ENCODE measurements around the gene TDRD12.
"Not testable (repeated sequence)": the region's sequence is repeated elsewhere in the genome, so short reads cannot be mapped to it uniquely, and the experiment has no call there.

Gene TDRD12

GRCh38 chr19:32863841-32864240 lies 144.3 kb downstream of the TDRD12 start:
- no peak for DNase-seq (ENCODE audit: low read depth in 2 of 2, low spot score in 1 of 2)

DNA sequence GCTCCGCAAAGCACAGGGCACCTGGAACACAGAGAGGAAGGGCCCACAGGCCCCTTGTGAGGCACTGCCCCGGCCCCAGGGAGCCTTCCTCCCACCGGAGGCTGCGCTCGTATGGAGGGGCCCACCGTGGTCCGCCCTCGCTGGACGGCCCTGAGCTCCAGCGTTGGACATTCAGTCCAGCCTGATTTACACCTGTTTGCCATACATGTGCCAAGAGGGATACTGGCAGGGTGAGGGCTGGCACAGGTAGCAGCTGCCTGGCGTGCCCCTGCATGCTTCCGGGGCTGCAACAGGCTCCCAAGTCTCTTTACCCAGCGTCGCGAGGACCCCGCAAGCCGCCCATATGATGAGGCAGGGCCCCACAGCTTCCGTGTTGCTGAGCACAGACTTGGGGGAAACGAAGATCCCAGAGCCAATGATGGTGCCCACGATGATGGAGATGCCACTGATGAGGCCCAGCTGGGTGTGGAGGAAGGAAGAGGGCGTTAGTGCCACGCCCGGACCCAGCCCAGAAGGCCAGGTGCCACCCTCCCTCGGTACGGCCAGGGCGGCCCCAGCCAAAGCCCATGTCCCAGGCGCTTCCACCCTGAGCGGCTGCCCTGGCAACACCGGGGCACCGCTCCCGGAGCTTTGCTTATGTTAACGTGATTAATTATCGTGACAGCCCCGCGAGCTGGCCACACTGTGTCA lies 144.9 kb downstream of the TDRD12 start:
- DNase-seq (ENCODE audit: low read depth in 2 of 2, low spot score in 1 of 2), result no peak

GRCh38 chr19:32865326-32865725 lies 145.8 kb downstream of the TDRD12 start:
- DNase-seq (ENCODE audit: low read depth in 2 of 2, low spot score in 1 of 2), result no peak

DNA sequence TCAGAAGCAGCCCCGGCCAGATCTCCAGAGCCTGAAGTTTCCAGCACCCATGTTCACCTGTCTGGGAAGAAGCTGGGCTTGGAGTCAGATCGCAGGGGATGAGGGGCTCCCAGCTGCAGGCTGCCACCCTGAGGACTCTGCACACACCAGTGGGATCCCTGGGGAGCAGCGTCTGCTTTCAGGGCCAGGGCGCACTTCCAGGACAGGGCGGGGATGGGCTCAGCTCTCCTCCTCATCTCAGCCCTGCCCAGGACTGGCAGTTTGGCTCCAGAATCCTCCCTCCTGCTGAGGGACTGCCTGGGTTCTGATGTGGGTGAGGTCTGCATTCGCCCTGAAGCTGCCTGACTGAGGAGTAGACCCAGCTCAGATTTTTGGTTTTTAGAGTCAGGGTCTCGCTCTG lies 146.5 kb downstream of the TDRD12 start:
- DNase-seq (ENCODE audit: low read depth in 2 of 2, low spot score in 1 of 2), result no peak

GRCh38 chr19:32866564-32867265 lies 147.1 kb downstream of the TDRD12 start:
- no peak for DNase-seq (ENCODE audit: low read depth in 2 of 2, low spot score in 1 of 2)

DNA sequence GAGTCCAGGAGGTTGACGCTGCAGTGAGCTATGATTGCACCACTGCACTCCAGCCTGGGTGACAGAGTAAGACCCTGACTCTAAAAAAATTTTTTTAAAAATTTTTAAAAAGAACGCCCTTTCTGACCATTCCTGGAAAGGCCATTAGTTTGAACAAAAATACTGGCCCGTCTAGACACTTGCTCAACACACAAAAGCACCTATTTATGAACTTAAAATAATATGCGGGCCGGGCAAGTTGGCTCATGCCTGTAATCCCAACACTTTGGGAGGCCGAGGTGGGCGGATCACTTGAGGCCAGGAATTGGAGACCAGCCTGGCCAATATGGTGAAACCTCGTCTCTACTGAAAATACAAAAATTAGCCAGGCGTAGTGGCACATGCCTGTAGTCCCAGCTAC lies 147.9 kb downstream of the TDRD12 start:
- DNase-seq (ENCODE audit: low read depth in 2 of 2, low spot score in 1 of 2), result not testable (repeated sequence)

GRCh38 chr19:32868206-32868950 lies 148.8 kb downstream of the TDRD12 start:
- DNase-seq (ENCODE audit: low read depth in 2 of 2, low spot score in 1 of 2), result no peak

DNA sequence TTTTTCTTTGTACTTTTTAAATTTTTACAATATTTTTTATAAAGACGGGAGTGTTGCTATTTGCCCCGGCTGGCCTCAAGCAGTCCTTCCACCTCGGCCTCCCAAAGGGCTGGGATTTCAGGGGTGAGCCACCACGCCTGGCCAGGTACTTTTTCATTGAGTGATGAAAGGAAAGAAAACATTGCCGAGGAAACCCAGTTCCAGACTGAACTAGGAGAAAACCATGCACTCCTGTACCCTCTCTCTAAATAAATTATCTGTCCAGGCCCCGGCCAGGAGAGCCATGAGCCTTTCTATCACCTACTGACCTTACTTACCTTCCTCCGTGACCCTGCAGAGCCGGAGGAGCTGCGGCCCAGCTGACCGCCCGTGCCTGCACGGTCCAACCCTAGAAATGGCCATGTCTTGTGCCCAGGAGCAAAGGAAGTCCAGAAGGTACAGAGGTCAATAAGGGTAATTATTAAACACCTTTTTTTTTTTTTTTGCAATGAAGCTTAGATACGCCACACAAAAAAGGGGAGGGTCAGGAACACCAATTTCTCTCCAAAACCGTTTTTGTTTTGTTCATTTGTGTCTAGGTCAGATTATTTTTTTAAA lies 149.9 kb downstream of the TDRD12 start, which contains the start of gene SLC7A9:
TSS of gene SLC7A9 (minus strand) at position 399 of the 597 bp plus-strand sequence. CDS start 1,233 bp downstream, outside the sequence.
- DNase-seq (ENCODE audit: low read depth in 2 of 2, low spot score in 1 of 2), result no peak

DNA sequence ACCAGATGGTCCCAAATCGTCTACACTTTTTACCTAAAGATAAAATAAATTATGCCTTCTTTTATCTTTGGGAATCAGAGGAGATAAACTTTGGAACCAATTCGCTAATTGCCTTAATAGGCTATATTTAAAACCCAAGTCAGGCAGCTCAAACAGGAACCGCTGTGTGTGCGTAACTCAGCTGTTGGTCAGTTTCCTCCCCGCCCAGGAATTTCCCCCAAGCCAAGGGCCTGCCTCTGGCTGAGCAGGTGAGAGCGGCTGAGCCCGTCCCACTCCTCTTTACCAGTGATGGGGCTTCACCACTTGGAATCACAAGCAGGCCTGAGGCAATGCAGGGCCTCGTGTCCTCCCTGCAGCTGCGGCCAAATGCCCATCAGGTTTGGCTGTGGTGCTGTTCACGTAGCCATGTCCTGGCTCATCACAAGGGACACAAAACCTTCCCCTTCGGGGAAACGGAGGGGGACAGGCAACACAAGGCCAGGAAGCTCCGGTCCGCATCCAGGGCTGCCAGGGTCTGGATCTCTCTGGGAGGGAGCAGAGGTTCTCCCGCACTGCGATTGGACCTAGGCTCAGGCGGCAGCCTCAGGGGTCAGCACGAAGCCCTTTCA lies 150.5 kb downstream of the TDRD12 start:
- DNase-seq (ENCODE audit: low read depth in 2 of 2, low spot score in 1 of 2), result no peak

DNA sequence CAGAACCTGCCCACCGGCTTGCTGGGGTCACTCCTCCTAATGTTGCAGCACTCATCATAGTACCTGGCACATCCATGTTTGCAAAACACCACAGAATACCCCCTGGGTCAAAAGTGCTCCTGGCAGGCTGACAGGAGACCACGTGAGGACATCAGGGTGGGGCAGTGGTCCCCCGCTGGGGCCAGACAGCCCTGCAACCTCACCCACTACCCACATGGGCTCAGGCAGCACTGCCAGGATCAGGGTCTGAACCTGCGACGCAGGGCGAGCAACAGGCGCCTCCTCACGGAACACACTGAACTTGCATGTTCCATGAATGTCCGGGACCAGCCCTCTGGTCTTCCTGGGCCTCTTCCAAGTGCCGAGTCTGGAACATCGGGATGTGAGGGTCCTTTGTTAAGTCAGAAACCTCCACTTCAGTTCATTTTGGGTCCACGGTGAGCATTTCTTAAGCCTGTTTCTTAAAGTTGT lies 151.4 kb downstream of the TDRD12 start:
- DNase-seq (ENCODE audit: low read depth in 2 of 2, low spot score in 1 of 2), result no peak

DNA sequence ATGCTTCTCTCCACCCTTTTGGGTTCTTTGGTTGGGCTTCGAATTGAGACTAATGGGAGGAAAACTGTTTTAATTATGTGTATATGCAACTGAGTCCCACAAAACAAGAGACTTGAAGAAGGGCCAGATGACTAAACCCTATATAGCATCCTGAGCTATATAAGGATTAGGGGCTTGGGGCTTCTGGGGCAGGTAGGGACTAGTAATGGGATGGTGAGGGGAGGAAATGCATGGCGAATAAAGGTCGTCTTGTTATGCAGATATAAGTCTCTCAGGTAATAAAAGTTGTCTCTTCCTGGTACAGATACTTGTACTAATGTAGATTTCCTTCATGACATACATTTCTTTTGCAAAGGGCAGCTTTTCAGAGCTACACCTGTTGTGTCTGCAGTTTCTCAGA lies 152.8 kb downstream of the TDRD12 start:
- no peak for DNase-seq (ENCODE audit: low read depth in 2 of 2, low spot score in 1 of 2)

GRCh38 chr19:32873247-32873959 lies 153.8 kb downstream of the TDRD12 start:
- no peak for DNase-seq (ENCODE audit: low read depth in 2 of 2, low spot score in 1 of 2)

DNA sequence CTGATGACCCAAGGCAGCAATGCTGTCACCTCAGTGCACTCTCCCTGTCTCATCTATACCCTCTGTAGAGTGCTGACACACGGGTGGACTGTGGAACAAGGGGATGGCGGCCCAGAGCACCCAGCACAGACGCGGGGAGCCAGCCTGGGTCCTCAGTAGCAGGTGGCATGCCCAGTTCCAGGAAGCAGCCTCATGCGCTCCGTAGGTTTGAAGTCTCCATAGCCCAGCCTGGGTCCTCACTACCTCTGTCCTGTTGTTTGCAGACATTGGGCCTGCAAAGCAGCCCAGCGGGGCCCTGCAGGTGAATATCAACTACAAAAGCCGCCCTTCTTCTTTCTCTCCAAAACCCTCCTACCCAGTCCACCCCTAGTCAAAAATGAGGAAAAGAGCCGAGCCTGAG lies 155.0 kb downstream of the TDRD12 start:
- DNase-seq (ENCODE audit: low read depth in 2 of 2, low spot score in 1 of 2), result no peak

- no peak for DNase-seq (ENCODE audit: low read depth in 2 of 2, low spot score in 1 of 2)
Observed at GRCh38 chr19:32875428-32875827, 155.9 kb downstream of the TDRD12 start.

- no peak for DNase-seq (ENCODE audit: low read depth in 2 of 2, low spot score in 1 of 2)
Observed at GRCh38 chr19:32876236-32876918, 156.8 kb downstream of the TDRD12 start.

GRCh38 chr19:32876919-32877285 lies 157.3 kb downstream of the TDRD12 start:
- no peak for DNase-seq (ENCODE audit: low read depth in 2 of 2, low spot score in 1 of 2)

Data from stimulated activated CD8-positive, alpha-beta memory T cell treated with anti-CD3 and anti-CD28 coated beads, Interleukin-4, amount 100 ng/mL, for 1 hour (primary cell).